ENCODE results near the gene RELCH.

GRCh38 chr18:62325806-62326645 is 139.0 kb downstream of the RELCH start:
- TF ChIP-seq ZBTB21 (CRISPR knock-in tag; IDR thresholded peaks at IDR 0.05) (no peak), HNRNPUL1 (IDR thresholded peaks at IDR 0.05; ENCODE audit: low read depth, low read length) (no peak), SKIL (CRISPR knock-in tag; IDR thresholded peaks at IDR 0.05; ENCODE audit: borderline replicate concordance) (no peak), TIGD3 (CRISPR knock-in tag; IDR thresholded peaks at IDR 0.05; ENCODE audit: borderline replicate concordance) (no peak), ZNF124 (CRISPR knock-in tag; IDR thresholded peaks at IDR 0.05) (no peak)
